Karpas-422 (cell line): ENCODE measurements around the gene F13A1. TPM values are rescaled to one million over a fixed set of nuclear protein-coding genes. Genes with fewer than 3 reads are reported as not detected.

ENCODE experiments used
- DNase-seq: peaks from one replicate; pipeline ENCODE4 v3.0.0-alpha.2; 2015
- H2AFZ ChIP-seq: fragments of 200-600 bp; sonication (generic); 2 replicates; pipeline ENCODE4 v1.6.1; 2014; ENCODE audit warnings: antibody characterized with exemption, low read length, mixed read lengths
- H3K27ac ChIP-seq: fragments of 200-600 bp; sonication (generic); 2 replicates; pipeline ENCODE4 v1.5.1; 2014; ENCODE audit warnings: mild to moderate bottlenecking, low read length, moderate library complexity
- H3K27me3 ChIP-seq: fragments of 200-600 bp; sonication (generic); 2 replicates; pipeline ENCODE4 v1.6.1; 2014; ENCODE audit warnings: low read length, mixed read lengths
- H3K36me3 ChIP-seq: fragments of 200-600 bp; sonication (generic); 2 replicates; pipeline ENCODE4 v1.6.1; 2014; ENCODE audit warnings: low read length, mixed read lengths; ENCODE audit not compliant: insufficient read depth
- H3K4me1 ChIP-seq: fragments of 200-600 bp; sonication (generic); 2 replicates; pipeline ENCODE4 v1.6.1; 2014; ENCODE audit warnings: mild to moderate bottlenecking, low read length, mixed read lengths
- H3K4me2 ChIP-seq: fragments of 200-600 bp; sonication (generic); 2 replicates; pipeline ENCODE4 v1.6.1; 2014; ENCODE audit warnings: low read length, low read depth, mild to moderate bottlenecking; ENCODE audit not compliant: poor library complexity, severe bottlenecking
- H3K4me3 ChIP-seq: fragments of 200-600 bp; sonication (generic); 2 replicates; pipeline ENCODE4 v1.5.1; 2014; ENCODE audit warnings: mild to moderate bottlenecking, antibody characterized with exemption, low read length, mixed read lengths
- H3K79me2 ChIP-seq: fragments of 200-600 bp; sonication (generic); 2 replicates; pipeline ENCODE4 v1.6.1; 2014; ENCODE audit warnings: mild to moderate bottlenecking, low read length, mixed read lengths
- H3K9ac ChIP-seq: fragments of 200-600 bp; sonication (generic); 2 replicates; pipeline ENCODE4 v1.6.0; 2014; ENCODE audit warnings: low read length
- H3K9me2 ChIP-seq: fragments of 200-600 bp; sonication (generic), shearing (Covaris generic); replicated peaks from 2 replicates; pipeline ENCODE4 v1.6.0; 2014; ENCODE audit warnings: mild to moderate bottlenecking, low read length, moderate library complexity; ENCODE audit not compliant: insufficient read depth
- H3K9me3 ChIP-seq: fragments of 300-700, 200-600 bp; sonication (generic); 2 replicates; pipeline ENCODE4 v1.6.1; 2014; ENCODE audit warnings: low read length, mixed read lengths
- H4K20me1 ChIP-seq: fragments of 200-600 bp; sonication (generic); 2 replicates; pipeline ENCODE4 v1.6.1; 2014; ENCODE audit warnings: mild to moderate bottlenecking, antibody characterized with exemption, low read length, low read depth; ENCODE audit not compliant: insufficient read depth
- total RNA-seq: library from RNA; depleted of rRNA; stranded (reverse); fragments of >200 nt; shearing (Covaris generic); gene quantifications from 2 replicates; pipeline ENCODE4 v1.2.3, GENCODE V29; 2014; ENCODE audit warnings: low replicate concordance

Gene F13A1
- total RNA-seq, 1 experiment from 2014 or later, result 0.78 TPM

GRCh38 chr6:6331393-6331792 is 10.9 kb upstream of the F13A1 start:
- DNase-seq, result no peak
- Histone ChIP-seq H3K27ac (peak overlapping the region; percentile 94), H2AFZ (peak overlapping the region; percentile 41), H4K20me1 (no peaks in the 10 kb centered on the region), H3K4me2 (peak overlapping the region; percentile 76), H3K4me1 (peaks cover 38% of the 10 kb centered on the region), H3K9ac (peak overlapping the region; percentile 63), H3K4me3 (peak overlapping the region; percentile 43), H3K27me3 (no peaks in the 10 kb centered on the region), H3K9me3 (no peaks in the 10 kb centered on the region; the same call in 1 of the 2 replicates), H3K9me2 (no peaks in the 10 kb centered on the region), H3K79me2 (no peaks in the 10 kb centered on the region), H3K36me3 (no peaks in the 10 kb centered on the region)

GRCh38 chr6:6330407-6330806 is 9.9 kb upstream of the F13A1 start:
- no peaks in the 10 kb centered on the region for H4K20me1 ChIP-seq
- H3K4me3 ChIP-seq, result no peak overlapping the region
- H3K27ac ChIP-seq, result peak overlapping the region; percentile 94; the same call in 1 of the 2 replicates
- H3K27me3 ChIP-seq, result no peaks in the 10 kb centered on the region
- no peaks in the 10 kb centered on the region; the same call in 1 of the 2 replicates for H3K9me3 ChIP-seq
- H3K4me1 ChIP-seq, result peaks cover 38% of the 10 kb centered on the region
- H3K79me2 ChIP-seq, result no peaks in the 10 kb centered on the region
- no peak overlapping the region for H3K9ac ChIP-seq
- H3K9me2 ChIP-seq, result no peaks in the 10 kb centered on the region
- DNase-seq, result no peak
- no peak overlapping the region for H3K4me2 ChIP-seq
- peak overlapping the region; percentile 41; the same call in 1 of the 2 replicates for H2AFZ ChIP-seq
- no peaks in the 10 kb centered on the region for H3K36me3 ChIP-seq

GRCh38 chr6:6328451-6328850 is 8.0 kb upstream of the F13A1 start:
- H3K9ac ChIP-seq, result no peak overlapping the region
- H3K27me3 ChIP-seq, result no peaks in the 10 kb centered on the region
- H2AFZ ChIP-seq, result no peak overlapping the region
- H3K4me1 ChIP-seq, result peaks cover 33% of the 10 kb centered on the region
- no peaks in the 10 kb centered on the region for H4K20me1 ChIP-seq
- H3K4me3 ChIP-seq, result no peak overlapping the region
- no peaks in the 10 kb centered on the region for H3K36me3 ChIP-seq
- no peaks in the 10 kb centered on the region; the same call in 1 of the 2 replicates for H3K9me3 ChIP-seq
- no peak overlapping the region for H3K27ac ChIP-seq
- no peaks in the 10 kb centered on the region for H3K9me2 ChIP-seq
- no peak overlapping the region for H3K4me2 ChIP-seq
- H3K79me2 ChIP-seq, result no peaks in the 10 kb centered on the region
- no peak for DNase-seq

- Histone ChIP-seq H3K4me1 (peaks cover 17% of the 10 kb centered on the region), H3K27ac (no peak overlapping the region), H3K4me2 (no peak overlapping the region), H2AFZ (no peak overlapping the region), H3K27me3 (no peaks in the 10 kb centered on the region; the same call in 1 of the 2 replicates), H3K36me3 (no peaks in the 10 kb centered on the region), H3K9me3 (no peaks in the 10 kb centered on the region), H3K9me2 (no peaks in the 10 kb centered on the region), H3K4me3 (no peak overlapping the region), H4K20me1 (no peaks in the 10 kb centered on the region), H3K9ac (no peak overlapping the region), H3K79me2 (no peaks in the 10 kb centered on the region)
- no peak for DNase-seq
Observed at GRCh38 chr6:6323352-6323751, 2.9 kb upstream of the F13A1 start.

GRCh38 chr6:6320901-6321300 is 439 bp upstream of the F13A1 start:
- peaks cover 39% of the 10 kb centered on the region for H3K4me1 ChIP-seq
- no peak overlapping the region for H2AFZ ChIP-seq
- no peak overlapping the region for H3K9ac ChIP-seq
- H3K79me2 ChIP-seq, result no peaks in the 10 kb centered on the region
- no peak for DNase-seq
- no peaks in the 10 kb centered on the region for H3K9me2 ChIP-seq
- H3K4me2 ChIP-seq, result no peak overlapping the region
- no peaks in the 10 kb centered on the region for H4K20me1 ChIP-seq
- no peak overlapping the region for H3K4me3 ChIP-seq
- H3K9me3 ChIP-seq, result no peaks in the 10 kb centered on the region
- no peaks in the 10 kb centered on the region; the same call in 1 of the 2 replicates for H3K27me3 ChIP-seq
- H3K36me3 ChIP-seq, result no peaks in the 10 kb centered on the region
- H3K27ac ChIP-seq, result no peak overlapping the region

- H3K9me2 ChIP-seq, result no peaks in the 10 kb centered on the region
- no peak for DNase-seq
- H3K4me1 ChIP-seq, result peaks cover 39% of the 10 kb centered on the region
- no peaks in the 10 kb centered on the region for H4K20me1 ChIP-seq
- H3K27me3 ChIP-seq, result no peaks in the 10 kb centered on the region; the same call in 1 of the 2 replicates
- no peaks in the 10 kb centered on the region for H3K9me3 ChIP-seq
- H3K4me3 ChIP-seq, result no peak overlapping the region
- H3K9ac ChIP-seq, result no peak overlapping the region
- H3K4me2 ChIP-seq, result no peak overlapping the region
- H2AFZ ChIP-seq, result no peak overlapping the region
- no peaks in the 10 kb centered on the region for H3K79me2 ChIP-seq
- no peak overlapping the region for H3K27ac ChIP-seq
- H3K36me3 ChIP-seq, result no peaks in the 10 kb centered on the region
Observed at GRCh38 chr6:6317825-6318733, 2.4 kb downstream of the F13A1 start.

GRCh38 chr6:6317386-6317785 is 3.1 kb downstream of the F13A1 start:
- no peaks in the 10 kb centered on the region for H3K9me2 ChIP-seq
- peak; percentile 54 for DNase-seq
- H3K79me2 ChIP-seq, result no peaks in the 10 kb centered on the region
- H2AFZ ChIP-seq, result no peak overlapping the region
- no peaks in the 10 kb centered on the region for H4K20me1 ChIP-seq
- H3K4me1 ChIP-seq, result peaks cover 39% of the 10 kb centered on the region
- no peaks in the 10 kb centered on the region; the same call in 1 of the 2 replicates for H3K27me3 ChIP-seq
- peak overlapping the region; percentile 1 for H3K4me2 ChIP-seq
- no peak overlapping the region for H3K9ac ChIP-seq
- no peaks in the 10 kb centered on the region for H3K9me3 ChIP-seq
- no peak overlapping the region for H3K4me3 ChIP-seq
- no peaks in the 10 kb centered on the region for H3K36me3 ChIP-seq
- no peak overlapping the region for H3K27ac ChIP-seq

GRCh38 chr6:6315660-6316059 is 4.8 kb downstream of the F13A1 start:
- H3K9ac ChIP-seq, result no peak overlapping the region
- no peaks in the 10 kb centered on the region for H3K27me3 ChIP-seq
- no peak overlapping the region for H3K27ac ChIP-seq
- no peak overlapping the region for H3K4me2 ChIP-seq
- no peaks in the 10 kb centered on the region for H3K9me2 ChIP-seq
- peaks cover 36% of the 10 kb centered on the region for H3K4me1 ChIP-seq
- H3K36me3 ChIP-seq, result no peaks in the 10 kb centered on the region
- H3K4me3 ChIP-seq, result no peak overlapping the region
- H4K20me1 ChIP-seq, result no peaks in the 10 kb centered on the region
- no peak overlapping the region for H2AFZ ChIP-seq
- no peaks in the 10 kb centered on the region for H3K79me2 ChIP-seq
- no peaks in the 10 kb centered on the region for H3K9me3 ChIP-seq
- peak; percentile 83 for DNase-seq
